Uterus (tissue), 4 donors: ENCODE measurements around the gene BSN. TPM values are rescaled to one million over a fixed set of nuclear protein-coding genes. Genes with fewer than 3 reads are reported as not detected.

ENCODE experiments used
- DNase-seq, 2 donors: peaks; one replicate each; pipeline ENCODE4 v3.0.0-alpha.2; 2019 to 2020
- H3K27ac ChIP-seq, 2 donors: fragments of 200-600 bp; sonication (generic); 1 replicate in 1 of 2; 2 replicates in 1 of 2; pipeline ENCODE4 v1.5.1; 2016 to 2018
- H3K27me3 ChIP-seq, 2 donors: fragments of 200-600 bp; sonication (generic); one replicate each; pipeline ENCODE4 v1.5.1; 2018 to 2019; ENCODE audit warnings: control low read depth in 1 of 2
- H3K36me3 ChIP-seq, 2 donors: fragments of 200-600 bp; sonication (generic); one replicate each; pipeline ENCODE4 v1.5.1; 2019; ENCODE audit warnings: control low read depth in 1 of 2
- H3K4me1 ChIP-seq, 2 donors: fragments of 200-600 bp; sonication (generic); one replicate each; pipeline ENCODE4 v1.5.1; 2018 to 2019; ENCODE audit warnings: control low read depth in 1 of 2
- H3K4me3 ChIP-seq, 2 donors: fragments of 200-600 bp; sonication (generic); 1 replicate in 1 of 2; 2 replicates in 1 of 2; pipeline ENCODE4 v1.5.1; 2018 to 2019; ENCODE audit warnings: mild to moderate bottlenecking in 1 of 2
- H3K9me3 ChIP-seq, 2 donors: fragments of 200-600 bp; sonication (generic); one replicate each; pipeline ENCODE4 v1.5.1; 2019; ENCODE audit warnings: control low read depth in 1 of 2
- CTCF ChIP-seq, 4 experiments: fragments of 200-600 bp in 2 of 4; fragments of 450-650 bp in 2 of 4; sonication (generic) in 2 of 4; IDR thresholded peaks; one replicate each; pipeline ENCODE4 v1.5.1; 2016 to 2019; ENCODE audit warnings: antibody characterized with exemption in 4 of 4, mild to moderate bottlenecking in 2 of 4, moderate library complexity in 1 of 4
- POLR2A ChIP-seq, 2 donors: fragments of 450-650 bp; IDR thresholded peaks; one replicate each; pipeline ENCODE4 v1.6.1; 2016; ENCODE audit warnings: antibody characterized with exemption in 2 of 2, mild to moderate bottlenecking in 1 of 2, moderate library complexity in 1 of 2
- intact Hi-C: fragments of 100-400 bp; cut with DNase I; formaldehyde crosslinking; loops from one replicate; pipeline ENCODE4 v1.15.1; 2023; ENCODE audit warnings: low total_unique reads
- total RNA-seq, 4 donors: library from RNA; depleted of rRNA in 3 of 4; stranded (reverse); fragments of >200 nt in 3 of 4; gene quantifications; one replicate each; pipeline versions ENCODE4 v1.1.0 to v1.2.4, GENCODE V29; 2014 to 2023
- donor health status: DM: yes; HTN: yes; CAD: no.

BSN gene
- total RNA-seq, 4 donors from 2014 or later, result 0.29 to 0.95 (median 0.60) TPM

DNA sequence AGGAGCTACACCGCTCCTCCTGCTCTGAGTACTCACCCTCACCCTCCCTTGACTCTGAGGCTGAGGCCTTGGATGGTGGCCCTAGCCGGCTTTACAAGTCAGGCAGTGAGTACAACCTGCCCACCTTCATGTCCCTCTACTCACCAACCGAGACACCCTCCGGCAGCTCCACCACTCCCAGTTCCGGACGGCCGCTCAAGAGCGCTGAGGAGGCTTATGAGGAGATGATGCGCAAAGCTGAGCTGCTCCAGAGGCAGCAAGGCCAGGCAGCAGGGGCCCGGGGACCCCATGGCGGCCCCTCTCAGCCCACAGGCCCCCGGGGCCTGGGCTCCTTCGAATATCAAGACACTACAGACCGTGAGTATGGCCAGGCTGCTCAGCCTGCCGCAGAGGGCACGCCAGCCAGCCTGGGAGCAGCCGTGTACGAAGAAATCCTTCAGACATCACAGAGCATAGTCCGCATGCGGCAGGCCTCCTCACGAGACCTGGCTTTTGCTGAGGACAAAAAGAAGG lies 98.7 kb downstream of the BSN start:
- no peaks in the 10 kb centered on the region for H3K9me3 ChIP-seq
- H3K4me3 ChIP-seq, result no peak overlapping the region
- no peaks in the 10 kb centered on the region for H3K36me3 ChIP-seq
- DNase-seq, result no peak
- no peaks in the 10 kb centered on the region for H3K27me3 ChIP-seq
- H3K27ac ChIP-seq, result no peak overlapping the region
- intact Hi-C loops, result no loop called here
- H3K4me1 ChIP-seq, result no peaks in the 10 kb centered on the region
- TF ChIP-seq POLR2A (IDR thresholded peaks at IDR 0.05) (no peak), CTCF (IDR thresholded peaks at IDR 0.05) (no peak)

DNA sequence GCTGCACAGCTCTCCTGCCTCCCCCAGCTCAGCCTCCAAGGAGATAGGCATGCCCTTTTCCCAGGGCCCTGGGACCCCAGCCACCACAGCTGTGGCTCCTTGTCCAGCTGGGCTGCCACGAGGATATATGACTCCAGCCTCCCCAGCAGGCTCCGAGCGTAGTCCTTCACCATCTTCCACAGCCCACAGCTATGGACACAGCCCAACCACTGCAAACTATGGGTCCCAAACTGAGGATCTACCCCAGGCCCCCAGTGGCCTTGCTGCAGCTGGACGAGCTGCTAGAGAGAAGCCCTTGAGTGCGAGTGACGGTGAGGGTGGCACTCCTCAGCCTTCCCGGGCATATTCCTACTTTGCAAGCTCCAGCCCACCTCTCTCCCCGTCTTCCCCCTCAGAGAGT lies 99.3 kb downstream of the BSN start:
- no peak for DNase-seq
- no peaks in the 10 kb centered on the region for H3K27me3 ChIP-seq
- no peaks in the 10 kb centered on the region for H3K9me3 ChIP-seq
- no peak overlapping the region for H3K27ac ChIP-seq
- intact Hi-C loops, result no loop called here
- H3K4me1 ChIP-seq, result no peaks in the 10 kb centered on the region
- H3K4me3 ChIP-seq, result no peak overlapping the region
- TF ChIP-seq POLR2A (IDR thresholded peaks at IDR 0.05) (no peak), CTCF (IDR thresholded peaks at IDR 0.05) (no peak)
- H3K36me3 ChIP-seq, result no peaks in the 10 kb centered on the region

- TF ChIP-seq CTCF (IDR thresholded peaks at IDR 0.05) (no peak), POLR2A (IDR thresholded peaks at IDR 0.05) (no peak)
Measured at GRCh38 chr3:49654176-49654825, 100.0 kb downstream of the BSN start.

GRCh38 chr3:49654955-49655556 lies 100.8 kb downstream of the BSN start:
- H3K9me3 ChIP-seq, result no peaks in the 10 kb centered on the region
- no peaks in the 10 kb centered on the region for H3K27me3 ChIP-seq
- intact Hi-C loops, result no loop called here
- no peak for TF ChIP-seq CTCF (IDR thresholded peaks at IDR 0.05)
- no peak for TF ChIP-seq POLR2A (IDR thresholded peaks at IDR 0.05)
- DNase-seq, result no peak
- no peak overlapping the region for H3K4me3 ChIP-seq
- no peak overlapping the region for H3K27ac ChIP-seq
- H3K36me3 ChIP-seq, result no peaks in the 10 kb centered on the region
- no peaks in the 10 kb centered on the region for H3K4me1 ChIP-seq

More at GRCh38 chr3:49654176-49654825, 100.0 kb downstream of the BSN start:
- Histone ChIP-seq H3K36me3 (no peaks in the 10 kb centered on the region), H3K27me3 (no peaks in the 10 kb centered on the region), H3K4me3 (no peak overlapping the region), H3K9me3 (no peaks in the 10 kb centered on the region), H3K4me1 (no peaks in the 10 kb centered on the region), H3K27ac (no peak overlapping the region)
- no peak for DNase-seq
- intact Hi-C loops, result no loop called here

- Histone ChIP-seq H3K27me3 (no peaks in the 10 kb centered on the region), H3K4me1 (no peaks in the 10 kb centered on the region), H3K4me3 (no peak overlapping the region), H3K27ac (no peak overlapping the region), H3K9me3 (no peaks in the 10 kb centered on the region), H3K36me3 (no peaks in the 10 kb centered on the region)
- no peak for TF ChIP-seq CTCF (IDR thresholded peaks at IDR 0.05)
- intact Hi-C loops, result no loop called here
- no peak for DNase-seq
Measured at GRCh38 chr3:49655731-49656285, 101.5 kb downstream of the BSN start.
